HFF-Myc (cell line): Measurements from ENCODE around the gene NR2F1-AS1.

Experiments
- DNase-seq: peaks from one replicate; pipeline ENCODE4 v3.0.0-alpha.2; 2011; ENCODE audit warnings: low read depth; ENCODE audit errors: extremely low read depth
- H3K4me3 ChIP-seq: replicated peaks from 2 replicates; pipeline ENCODE4 v1.5.1; 2011; ENCODE audit warnings: low read depth, mild to moderate bottlenecking, control low read depth, low read length
- TF ChIP-seq, protein P1 (sequence below): IDR thresholded peaks from 2 replicates; pipeline ENCODE4 v1.5.1; 2012; ENCODE audit warnings: mild to moderate bottlenecking, low read depth, low read length, control low read depth; ENCODE audit errors: missing control alignments

NR2F1-AS1 gene

DNA sequence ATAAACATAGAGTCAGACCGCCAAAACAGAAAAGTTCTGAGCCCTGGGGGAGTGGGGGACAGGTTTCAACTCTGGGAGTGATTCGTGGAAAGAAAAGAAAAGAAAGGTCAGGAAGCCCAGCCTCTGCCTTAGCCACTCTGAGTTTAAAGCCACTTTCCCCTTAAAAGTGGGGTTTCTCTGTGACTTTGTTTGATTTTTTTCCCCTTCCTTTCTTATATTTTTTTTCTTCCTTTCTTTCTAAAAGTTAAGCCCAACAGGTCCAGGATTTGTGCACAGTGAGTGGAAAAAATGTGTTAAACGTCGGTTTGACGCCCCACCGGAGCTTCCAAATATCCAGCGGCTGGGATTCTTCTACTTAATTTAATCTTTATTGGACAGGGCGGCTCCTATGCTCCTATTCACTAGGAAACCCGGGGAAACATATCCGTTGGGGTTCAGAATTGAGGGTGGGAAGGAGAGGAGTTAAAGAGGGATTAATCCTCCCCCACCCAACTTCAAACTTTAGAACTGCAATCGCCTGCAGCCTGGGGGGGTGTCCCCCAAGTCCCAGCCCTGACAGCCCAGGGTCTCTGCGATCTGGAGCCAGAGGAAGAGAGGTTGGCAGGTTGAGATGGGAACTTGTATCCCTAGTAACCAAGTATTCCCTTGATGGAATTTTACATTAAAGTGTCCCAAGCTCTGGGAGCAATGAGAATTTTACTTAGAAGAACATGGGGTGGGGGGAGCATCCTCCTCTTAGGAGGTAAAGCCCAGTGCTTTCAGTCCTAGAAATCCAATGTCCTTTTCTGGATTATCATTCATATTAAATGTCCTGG, 6.3 kb downstream of the NR2F1-AS1 start:
- TF ChIP-seq, protein P1, sequence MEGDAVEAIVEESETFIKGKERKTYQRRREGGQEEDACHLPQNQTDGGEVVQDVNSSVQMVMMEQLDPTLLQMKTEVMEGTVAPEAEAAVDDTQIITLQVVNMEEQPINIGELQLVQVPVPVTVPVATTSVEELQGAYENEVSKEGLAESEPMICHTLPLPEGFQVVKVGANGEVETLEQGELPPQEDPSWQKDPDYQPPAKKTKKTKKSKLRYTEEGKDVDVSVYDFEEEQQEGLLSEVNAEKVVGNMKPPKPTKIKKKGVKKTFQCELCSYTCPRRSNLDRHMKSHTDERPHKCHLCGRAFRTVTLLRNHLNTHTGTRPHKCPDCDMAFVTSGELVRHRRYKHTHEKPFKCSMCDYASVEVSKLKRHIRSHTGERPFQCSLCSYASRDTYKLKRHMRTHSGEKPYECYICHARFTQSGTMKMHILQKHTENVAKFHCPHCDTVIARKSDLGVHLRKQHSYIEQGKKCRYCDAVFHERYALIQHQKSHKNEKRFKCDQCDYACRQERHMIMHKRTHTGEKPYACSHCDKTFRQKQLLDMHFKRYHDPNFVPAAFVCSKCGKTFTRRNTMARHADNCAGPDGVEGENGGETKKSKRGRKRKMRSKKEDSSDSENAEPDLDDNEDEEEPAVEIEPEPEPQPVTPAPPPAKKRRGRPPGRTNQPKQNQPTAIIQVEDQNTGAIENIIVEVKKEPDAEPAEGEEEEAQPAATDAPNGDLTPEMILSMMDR: no peak
- no peak overlapping the region for H3K4me3 ChIP-seq
- DNase-seq: no peak

DNA sequence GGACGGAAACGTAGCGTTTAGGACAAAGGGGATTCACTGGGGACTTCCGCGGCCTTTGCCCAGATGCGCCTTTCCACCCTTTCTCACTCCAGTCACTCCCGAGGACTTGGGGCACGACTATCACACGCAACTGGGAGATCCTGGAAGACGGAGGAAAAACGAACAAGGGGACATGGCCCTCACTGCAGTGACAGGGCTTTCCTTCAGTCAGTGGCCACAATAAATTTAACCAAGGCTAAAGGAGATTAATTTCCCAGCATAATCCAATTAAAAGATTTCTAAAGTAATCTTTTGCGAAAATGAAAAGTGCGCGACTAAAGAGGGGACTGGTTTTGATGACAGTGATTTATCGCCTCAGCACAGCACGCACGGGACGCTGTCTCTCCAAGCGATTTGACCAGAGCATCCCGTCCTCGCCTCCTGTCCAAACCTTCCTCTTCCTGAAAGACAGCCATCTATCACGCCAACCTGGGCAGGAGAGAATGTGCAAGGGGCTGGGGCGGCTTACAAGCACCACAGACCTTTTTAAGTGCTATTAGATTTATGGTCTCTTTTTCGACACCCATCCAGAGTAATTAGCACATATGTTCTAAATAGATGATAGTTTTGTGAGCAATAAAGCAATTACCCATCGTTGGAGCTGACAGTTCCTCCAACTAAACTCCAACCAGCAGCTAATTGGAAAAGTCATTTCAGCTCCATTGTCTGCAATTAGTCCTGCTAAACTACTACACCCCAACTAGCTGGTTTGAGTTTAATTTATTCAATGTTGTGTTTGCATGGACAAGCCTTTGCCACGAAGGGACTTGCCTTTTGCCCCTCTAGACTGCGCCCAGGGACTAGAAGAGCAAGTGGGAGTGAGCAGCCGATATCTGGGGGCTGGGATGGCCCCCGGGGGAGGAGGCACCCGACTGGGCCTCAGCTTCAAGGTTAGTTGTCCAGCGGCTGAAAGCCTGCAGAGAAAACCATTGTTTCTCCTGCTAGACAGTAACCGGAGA, 7.4 kb downstream of the NR2F1-AS1 start:
- H3K4me3 ChIP-seq: no peak overlapping the region
- no peak for DNase-seq

DNA sequence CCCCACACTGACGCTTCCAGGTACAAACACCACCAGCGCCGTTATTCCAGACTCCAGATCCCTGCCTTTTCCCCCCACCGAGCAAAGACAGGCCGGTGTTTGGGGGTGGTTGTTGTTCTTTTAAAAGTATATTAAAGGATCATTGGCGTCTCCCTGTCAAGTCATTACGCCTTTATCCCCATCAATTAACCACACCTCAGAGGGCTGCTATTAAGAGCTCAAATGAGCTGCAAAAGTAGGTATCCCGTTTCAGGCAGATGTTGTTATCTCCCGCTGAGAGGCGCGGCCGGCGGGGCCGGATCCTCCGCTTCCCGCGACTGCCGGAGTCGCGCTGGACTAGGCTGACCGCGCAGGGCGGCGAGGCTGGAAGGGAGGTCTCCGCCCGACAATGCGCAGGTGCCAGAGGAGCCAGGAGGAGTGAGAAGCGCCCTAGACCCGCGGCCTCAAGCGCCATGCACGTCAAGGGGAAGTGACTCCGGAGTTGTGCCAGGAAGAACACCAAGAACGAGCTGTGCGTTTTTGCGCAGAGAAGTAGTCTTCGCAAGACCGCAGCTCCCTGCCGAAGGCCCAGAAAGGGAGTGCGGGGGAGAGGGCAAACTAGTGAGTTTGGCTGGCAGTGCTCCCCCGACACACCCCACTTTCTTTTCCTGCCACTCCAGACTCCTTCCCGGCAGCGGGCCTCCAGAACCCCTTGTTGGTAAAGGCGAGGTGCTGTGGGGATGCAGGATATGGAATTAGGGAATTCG, 8.2 kb downstream of the NR2F1-AS1 start:
- TF ChIP-seq, protein P1: no peak
- H3K4me3 ChIP-seq: no peak overlapping the region
- no peak for DNase-seq

More for the DNA sequence above, 7.4 kb downstream of the NR2F1-AS1 start:
- TF ChIP-seq, protein P1: no peak

DNA sequence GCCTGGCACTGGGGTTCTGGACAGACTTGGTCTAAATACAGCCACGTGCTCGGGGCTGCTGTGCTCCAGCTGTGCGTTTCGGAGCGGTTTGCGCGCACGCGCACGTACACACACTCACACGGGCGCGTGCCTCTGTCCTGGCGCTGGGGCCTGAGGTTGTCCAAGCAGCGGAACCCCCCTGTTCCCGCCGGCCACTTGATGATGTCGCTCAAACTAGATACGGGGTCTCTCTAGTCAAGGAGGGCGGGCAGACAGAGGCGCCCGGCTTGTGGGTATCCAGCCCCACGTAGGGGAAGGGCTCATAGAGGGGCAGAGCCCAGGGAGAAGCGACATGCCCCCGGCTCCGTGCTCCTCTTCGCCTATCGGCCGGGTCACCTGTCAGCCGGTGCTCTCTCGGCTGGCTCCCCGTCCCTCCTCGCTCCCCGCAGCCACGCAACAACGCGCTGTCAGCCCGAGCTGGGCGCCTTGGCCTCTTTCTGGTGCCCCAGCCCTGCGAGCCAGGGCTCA, 8.9 kb downstream of the NR2F1-AS1 start:
- TF ChIP-seq, protein P1: no peak
- no peak for DNase-seq
- H3K4me3 ChIP-seq: no peak overlapping the region

DNA sequence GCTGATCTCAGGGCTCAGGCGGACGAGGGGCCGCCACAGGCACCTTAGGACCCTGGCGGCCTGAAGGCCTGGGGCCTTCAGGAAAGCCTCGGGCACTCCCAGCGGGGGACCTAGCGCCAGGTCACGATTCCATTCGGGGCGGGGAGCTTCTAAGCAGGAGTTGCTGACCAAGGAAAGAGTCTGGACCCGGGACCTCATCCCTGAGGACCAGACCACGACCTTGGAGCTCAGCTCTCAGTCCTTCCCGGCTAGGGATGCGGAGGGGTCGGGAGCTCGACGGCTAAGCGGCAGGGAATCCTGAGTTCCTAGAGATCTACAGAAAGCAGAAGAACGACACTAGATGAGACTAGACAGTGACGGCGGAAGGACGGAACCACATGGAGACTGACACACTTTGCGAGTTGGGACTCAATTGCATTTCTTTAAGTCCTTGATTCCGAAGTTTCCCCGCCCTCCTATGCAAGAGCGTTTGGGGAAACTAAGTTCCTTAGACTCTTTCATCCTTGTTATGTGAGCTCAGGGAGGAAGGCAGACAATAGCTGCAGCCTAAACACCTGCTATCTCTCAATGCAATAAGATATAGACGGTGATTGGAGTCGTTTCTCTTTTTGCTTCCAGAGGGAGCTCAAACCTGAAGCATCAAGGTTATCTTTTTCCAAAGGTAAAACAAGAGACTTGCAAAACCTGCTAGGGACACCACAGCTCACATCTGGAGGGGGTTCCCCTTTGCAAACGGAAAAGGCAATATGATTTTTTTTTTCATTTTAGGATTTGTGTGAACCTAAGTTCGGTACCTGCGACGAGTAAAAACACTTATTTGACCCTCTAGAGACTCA, 9.7 kb downstream of the NR2F1-AS1 start:
- no peak overlapping the region for H3K4me3 ChIP-seq
- TF ChIP-seq, protein P1: no peak

More for the DNA sequence above, 9.7 kb downstream of the NR2F1-AS1 start:
- no peak for DNase-seq
